HG03039 (cell line): ENCODE data around the gene LAMA2.

Experiments
- ATAC-seq: cut with Tn5 transposase; IDR thresholded peaks from one replicate; pipeline ENCODE4 v1.9.1; 2021; ENCODE audit warnings: mild to moderate bottlenecking, moderate library complexity; ENCODE audit not compliant: unreplicated experiment

LAMA2 gene

GRCh38 chr6:129544892-129545612, 662.1 kb downstream of the LAMA2 start:
- ATAC-seq = no peak

DNA sequence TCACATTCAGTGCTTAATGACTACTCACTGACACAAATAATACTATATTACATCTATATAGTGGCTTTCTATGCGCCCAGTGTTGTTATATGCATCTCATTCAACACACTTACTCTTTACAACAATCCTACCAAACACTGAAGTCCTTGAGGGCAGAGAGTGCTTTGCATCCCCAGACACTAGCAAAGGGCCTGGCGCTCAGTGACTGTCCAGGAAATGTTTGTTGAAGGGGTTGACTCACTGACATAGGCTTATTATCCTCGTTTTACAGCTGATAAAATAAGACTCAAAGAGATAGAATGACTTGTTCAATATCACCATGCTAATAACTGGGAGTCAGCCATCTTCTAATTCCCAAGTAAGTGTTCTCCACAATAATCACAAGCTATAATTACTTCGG, 663.8 kb downstream of the LAMA2 start:
- ATAC-seq = no peak

- ATAC-seq = no peak
Observed at GRCh38 chr6:129551486-129551885, 668.5 kb downstream of the LAMA2 start.

GRCh38 chr6:129552413-129552812, 669.5 kb downstream of the LAMA2 start:
- no peak for ATAC-seq

DNA sequence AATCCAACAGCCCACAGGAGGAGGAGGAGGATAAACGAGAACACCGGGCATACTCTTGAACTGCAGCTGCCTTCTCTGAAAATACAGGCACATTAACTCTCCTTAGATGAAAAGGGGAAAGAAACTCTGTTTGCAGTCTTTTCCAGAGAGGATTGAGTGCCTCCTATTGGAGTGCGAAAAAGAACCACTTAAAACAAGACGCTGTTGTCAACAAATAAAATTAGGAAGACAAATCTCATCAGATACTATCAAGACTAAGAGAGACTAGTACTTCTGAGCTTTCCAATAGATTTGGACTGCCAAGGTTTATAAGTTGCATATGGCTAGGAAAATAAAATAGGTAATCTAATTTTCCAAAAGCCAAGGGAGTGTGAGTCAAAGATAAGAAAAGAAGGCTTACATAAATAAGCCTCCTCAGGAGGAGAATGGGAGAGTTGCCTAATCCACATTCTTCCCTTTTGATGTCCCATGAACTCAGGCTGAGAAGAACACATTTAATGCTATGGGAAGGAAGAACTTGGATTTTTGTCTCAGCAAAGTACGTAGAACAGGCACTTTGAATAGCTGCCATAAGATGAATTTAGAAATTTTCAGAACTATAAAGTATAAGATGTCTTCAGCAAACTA, 672.4 kb downstream of the LAMA2 start:
- no peak for ATAC-seq

DNA sequence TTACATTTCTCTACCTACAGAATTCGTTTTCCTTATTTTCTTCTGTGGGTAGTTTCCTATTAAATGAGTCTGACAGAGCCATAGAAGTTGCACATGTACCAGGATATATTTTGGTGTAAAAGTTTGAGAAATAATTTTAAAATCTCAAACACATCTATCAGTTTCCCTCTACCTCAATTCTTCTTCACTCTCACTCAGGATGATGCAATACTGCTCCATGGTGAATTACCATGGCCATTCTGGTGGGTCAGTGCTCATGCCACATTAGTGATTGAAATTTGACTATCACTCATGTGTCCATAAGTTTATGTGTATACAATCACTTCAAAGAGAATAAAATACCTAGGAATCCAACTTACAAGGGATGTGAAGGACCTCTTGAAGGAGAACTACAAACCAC, 675.3 kb downstream of the LAMA2 start:
- ATAC-seq = no peak

DNA sequence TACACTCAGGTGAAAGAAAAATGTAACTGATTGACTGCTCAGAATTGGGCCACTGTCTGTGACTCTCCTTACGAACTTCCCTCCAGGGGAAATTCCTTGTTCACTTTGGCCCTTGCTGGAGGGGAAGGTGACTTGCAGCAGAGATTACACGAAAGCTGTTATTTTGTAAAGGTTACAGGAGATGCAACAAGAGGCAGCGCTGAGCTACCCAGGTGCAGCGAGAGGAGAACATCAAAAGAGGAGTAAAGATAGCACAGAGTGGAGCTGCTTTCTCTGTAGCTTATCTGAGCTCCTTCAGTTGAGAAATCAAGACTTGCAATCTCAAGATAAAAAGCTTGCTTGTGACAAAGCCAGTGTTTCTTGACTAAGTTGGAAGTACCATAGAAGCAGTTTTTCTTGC, 682.4 kb downstream of the LAMA2 start:
- ATAC-seq = no peak

DNA sequence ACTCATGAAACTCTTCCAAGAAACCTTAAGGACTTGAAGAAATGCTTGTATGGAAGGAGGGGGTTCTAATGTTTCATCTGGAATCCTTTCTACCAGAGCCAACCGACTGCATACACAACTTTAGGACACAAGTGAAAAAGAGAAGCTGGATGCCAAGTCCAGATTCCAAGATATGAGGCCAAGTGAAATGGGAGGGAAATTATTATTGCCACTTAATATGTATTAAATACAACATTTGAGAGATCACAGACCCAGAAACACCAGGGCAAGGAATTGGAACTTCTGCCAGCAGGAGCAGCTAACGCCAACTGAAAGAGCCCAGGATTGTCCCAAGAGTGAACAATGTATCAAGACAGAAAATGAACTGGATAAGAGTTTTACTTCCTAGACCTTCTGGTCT, 682.9 kb downstream of the LAMA2 start:
- no peak for ATAC-seq
